IPS DF 4.7 (cell line): ENCODE measurements around the gene TRRAP.
"Not testable (repeated sequence)": the region's sequence is repeated elsewhere in the genome, so short reads cannot be mapped to it uniquely, and the experiment has no call there.

Experiments used
- DNase-seq: peaks from one replicate; pipeline ENCODE4 v3.0.0-alpha.2; 2013; ENCODE audit warnings: low spot score; ENCODE audit errors: extremely low read depth

TRRAP gene

DNA sequence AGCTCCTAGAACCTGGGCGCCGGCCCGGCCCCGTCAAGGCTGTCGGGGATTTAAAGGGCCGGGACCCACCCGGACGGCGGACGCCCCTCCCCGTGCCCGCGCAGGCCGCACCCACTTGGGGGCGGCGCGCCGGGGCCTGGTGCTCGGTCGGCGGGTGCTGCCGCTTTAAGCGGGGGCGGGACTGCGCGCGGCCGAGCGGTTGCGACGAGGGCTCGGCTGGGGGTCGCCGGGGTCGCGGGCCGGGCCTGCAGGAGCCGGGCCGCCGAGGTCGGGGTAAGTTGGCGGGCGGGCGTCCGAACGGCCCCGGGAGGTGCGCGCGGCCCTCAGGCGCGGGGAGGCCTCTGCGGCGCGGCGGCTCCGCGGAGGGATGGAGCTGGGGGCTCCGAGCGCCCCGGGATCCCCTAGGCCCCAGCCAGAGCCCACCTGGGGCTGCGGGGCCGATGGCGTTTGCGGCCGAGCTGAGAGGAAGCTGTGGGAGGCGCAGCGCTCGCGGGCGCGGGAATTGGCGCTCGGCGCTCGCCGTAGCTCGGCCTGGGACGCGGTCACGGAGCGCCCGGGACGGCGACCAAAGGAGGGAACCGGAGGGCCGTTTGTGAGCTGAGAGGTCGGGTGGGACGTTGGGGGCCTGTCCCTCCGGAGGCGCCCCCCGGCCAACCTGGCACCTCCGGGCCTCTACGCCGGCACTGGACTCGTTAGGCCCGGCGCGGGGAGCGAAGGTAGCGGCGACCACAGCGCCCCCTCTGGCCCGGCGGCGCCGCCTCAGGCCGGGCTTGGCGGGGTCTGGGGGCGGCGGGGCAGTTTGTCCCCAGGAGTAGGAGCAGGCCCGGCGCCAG, at the start of gene TRRAP:
TSS of gene TRRAP (plus strand) at position 168 of the 833 bp plus-strand sequence. CDS start 2,619 bp downstream, outside the sequence.
- no peak for DNase-seq

DNA sequence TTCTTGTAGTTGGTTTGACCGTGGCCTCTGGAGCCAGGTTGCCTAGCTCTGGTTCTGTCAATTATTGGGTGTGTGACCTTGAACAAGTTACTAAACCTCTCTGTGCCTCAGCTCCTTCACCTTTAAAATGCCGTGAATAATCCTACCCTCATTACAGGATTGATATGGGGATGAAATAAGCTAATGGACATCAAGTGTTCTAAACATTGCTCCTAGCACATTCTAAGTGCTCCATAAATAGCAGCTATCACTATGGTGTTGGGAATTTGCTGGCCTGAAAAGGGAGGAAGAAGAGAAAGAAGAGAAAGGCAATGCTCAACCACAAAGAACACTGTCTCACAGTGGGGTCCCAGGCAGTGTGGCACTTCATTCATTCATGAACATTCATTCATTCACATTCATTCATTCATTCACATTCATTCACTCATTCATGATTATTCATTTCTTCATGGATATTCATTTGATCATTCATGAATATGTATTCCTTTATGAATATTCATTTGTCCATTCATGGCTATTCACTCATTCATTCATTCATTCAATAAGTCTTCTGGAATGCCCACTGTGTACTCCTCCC, 47.3 kb upstream of the TRRAP start:
- no peak for DNase-seq

DNA sequence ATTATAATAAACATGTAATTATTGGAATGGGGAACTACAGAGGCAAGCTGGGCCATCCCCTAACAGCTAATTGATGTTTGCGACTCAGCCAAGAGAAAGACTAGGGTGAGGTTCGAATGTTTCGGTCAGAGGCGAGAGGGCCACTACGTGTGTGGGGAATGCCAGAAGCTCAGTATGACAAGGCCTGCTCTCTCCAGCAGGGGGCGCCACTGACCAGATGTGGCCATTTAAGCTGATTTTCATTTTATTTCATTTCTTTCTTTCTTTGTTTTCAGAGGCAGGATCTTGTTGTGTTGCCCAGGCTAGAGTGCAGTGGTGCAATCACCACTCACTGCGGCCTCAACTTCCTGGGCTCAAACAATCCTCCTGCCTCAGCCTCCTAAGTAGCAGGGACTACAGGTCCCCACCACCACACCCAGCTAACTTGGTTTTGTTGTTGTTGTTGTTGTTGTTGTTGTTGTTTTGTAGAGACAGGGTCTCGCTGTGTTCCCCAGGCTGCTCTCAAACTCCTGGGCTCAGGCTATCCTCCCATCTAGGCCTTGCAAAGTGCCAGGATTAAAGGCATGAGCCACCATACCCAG, 46.6 kb upstream of the TRRAP start:
- no peak for DNase-seq

DNA sequence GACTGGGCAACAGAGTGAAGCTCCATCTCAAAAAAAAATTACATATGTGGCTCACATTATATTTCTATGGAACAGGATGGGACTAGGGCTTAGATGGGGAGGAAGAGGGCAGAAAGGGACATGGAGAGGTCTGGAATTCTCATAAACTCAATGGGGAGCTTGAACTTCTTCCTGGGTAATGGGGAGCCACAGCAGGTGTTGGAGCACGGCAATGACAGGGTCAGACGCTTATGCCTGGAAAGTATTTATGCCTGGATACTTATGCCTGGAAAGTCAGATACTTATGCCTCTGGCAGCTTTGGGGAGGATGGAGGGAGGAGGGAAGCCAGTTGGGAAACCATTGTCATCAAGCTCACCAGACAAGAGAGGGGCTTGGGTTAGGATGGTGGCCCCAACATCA, 45.3 kb upstream of the TRRAP start:
- no peak for DNase-seq

DNA sequence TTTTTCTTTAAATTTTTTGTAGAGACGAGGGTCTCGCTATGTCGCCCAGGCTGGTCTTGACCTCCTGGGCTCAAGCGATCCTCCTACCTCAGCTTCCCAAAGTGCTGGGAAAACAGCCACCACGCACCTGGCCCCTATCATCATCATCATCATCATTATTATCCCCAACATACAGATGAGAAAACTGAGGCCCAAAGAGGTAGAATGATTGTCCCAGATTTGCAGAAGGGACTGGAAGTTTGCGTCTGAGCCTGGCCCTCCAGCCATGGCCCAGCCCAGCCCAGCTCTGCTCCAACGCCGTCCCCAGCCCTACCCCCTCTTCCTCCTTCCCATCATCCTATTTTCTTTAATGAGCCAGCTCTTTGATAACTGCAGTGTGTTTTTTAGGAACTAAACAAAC, 43.4 kb upstream of the TRRAP start:
- no peak for DNase-seq

DNA sequence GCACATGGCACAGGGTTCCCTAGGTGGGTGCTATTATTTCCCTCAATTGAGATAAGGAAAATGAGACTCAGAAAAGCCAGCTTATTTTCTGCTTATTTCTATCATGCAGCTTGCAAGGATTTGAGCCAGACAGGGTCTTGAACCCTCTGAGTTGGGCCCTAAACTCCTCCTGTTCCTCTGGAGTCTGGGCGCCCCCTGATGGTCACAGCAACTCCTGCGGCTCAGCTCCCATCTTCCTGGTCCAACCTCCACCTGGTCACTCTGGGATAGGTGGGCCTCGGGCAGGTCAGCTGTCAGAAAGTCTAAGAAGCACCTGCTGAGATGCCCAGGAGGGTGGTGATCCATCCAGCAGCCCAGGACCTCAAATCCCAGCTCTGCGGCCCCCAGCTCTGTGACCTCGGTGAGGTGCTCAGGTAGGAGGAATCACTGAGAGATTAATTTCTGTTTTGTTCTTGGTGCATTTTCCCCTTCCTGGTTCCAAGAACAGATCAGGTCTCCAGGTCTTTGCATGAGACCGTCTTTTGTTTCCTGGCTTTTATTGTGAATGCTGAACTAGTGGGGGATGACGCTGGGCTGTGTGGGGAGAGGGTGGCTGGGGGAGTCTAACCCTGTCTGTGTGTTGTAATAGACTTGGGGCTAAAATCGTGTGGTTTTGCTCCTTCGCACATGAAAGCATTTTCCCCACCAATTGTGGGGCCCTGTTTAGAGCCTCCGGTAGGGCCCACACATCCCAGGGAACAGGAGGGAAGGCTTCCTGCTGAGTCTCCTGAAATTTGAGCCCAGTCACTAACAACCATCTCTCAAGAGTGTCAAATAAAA, 41.3 kb upstream of the TRRAP start:
- no peak for DNase-seq

DNA sequence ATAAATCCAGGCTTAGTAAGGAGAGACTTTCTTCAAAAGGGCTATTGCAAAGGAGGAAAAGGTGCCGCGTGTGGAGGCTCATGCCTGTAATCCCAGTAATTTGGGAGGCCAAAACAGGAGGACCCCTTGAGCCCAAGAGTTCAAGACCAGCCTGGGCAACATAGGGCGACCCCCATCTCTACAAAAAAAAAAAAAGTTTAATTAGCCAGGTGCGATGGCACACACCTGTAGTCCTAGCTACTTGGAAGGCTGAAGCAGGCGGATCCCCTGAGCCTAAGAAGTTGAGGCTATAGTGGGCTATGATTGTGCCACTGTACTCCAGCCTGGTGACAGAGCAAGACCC, 40.7 kb upstream of the TRRAP start:
- no peak for DNase-seq

DNA sequence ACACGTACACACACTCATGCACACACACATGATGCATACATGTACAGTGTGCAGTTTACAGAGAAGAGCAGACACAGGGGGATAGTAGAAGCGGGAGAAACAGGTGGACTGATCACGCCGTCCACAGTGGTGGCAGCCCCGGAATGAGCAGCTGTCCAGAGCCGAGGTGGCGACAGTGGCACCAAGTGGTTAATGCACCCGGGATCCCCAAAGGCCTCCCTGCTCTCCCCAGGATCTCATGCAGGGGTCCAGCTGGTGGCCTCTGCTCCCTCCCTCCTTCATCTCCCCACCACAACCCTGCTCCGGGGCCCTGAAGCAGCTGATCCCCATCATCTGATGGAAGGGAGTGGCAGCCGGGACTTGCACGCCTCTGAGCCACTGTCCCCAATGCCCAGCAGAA, 38.2 kb upstream of the TRRAP start:
- DNase-seq: no peak

DNA sequence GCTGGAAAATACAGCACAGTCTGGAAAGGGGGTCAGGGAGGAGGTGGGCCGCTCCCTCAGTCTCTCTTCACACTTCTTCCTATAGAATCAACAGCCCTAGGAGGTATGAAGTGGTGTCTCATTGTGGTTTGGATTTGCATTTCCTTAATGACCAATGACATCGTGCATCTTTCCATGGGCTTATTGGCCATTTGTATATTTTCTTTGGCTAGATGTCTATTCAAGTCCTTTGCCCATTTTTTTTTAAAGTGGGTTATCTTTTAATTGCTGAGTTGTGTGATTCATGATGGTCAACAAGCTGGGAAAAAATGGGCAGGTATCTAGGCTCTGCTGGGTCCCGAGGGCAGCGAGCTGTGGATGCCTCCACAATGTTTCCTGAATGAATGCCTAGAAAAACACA, 37.6 kb upstream of the TRRAP start:
- no peak for DNase-seq

DNA sequence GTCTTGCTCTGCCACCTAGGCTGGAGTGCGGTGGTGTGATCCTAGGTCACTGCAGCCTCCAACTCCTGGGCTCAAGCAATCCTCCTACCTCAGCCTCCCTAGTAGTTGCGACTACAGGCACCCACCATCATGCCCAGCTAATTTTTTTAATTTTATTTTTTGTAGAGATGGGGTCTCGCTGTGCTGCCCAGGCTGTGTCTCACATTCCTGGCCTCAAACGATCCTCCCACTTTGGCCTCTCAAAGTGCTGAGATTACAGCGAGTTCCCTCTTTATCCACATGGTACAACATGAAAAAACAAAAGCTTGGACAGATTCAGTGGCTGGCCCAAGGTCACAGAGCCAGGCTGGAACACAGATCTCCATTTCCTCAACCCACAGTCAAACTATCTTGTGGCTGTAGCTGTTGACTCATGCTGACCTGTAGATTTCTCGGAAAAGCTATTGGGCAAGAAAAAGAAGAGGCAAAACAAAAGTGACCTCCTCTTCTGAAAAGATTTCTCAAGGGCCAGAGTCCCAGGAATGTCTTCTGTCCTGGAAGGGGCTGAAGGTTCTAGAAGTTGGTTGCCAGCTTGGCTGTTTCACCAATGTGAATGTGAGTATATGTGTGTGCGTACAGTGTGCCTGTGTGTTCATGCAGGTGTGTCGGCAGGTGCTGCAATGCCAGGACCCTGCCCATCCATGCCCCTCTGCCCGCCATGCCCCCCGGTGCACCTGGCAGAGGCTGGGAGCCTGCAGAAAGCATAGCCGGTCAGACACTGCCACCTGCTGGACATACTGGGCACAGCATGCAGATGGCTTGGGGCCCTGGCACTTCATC, 36.9 kb upstream of the TRRAP start:
- DNase-seq: no peak

DNA sequence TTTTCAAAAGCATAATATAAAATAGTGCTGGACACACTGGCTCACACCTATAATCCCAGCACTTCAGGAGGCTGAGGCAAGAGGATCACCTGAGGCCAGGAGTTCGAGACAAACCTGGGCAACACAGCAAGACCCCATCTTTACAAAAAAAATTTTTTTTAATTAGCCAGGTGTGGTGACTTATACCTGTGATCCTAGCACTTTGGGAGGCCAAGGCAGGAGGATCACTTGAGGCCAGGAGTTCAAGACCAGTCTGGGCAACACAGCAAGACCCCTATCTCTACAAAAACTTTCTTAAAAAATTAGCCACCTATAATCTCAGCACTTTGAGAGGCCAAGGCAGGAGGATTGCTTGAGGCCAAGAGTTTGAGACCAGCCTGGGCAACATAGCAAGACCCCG, 35.8 kb upstream of the TRRAP start:
- not testable (repeated sequence) for DNase-seq

DNA sequence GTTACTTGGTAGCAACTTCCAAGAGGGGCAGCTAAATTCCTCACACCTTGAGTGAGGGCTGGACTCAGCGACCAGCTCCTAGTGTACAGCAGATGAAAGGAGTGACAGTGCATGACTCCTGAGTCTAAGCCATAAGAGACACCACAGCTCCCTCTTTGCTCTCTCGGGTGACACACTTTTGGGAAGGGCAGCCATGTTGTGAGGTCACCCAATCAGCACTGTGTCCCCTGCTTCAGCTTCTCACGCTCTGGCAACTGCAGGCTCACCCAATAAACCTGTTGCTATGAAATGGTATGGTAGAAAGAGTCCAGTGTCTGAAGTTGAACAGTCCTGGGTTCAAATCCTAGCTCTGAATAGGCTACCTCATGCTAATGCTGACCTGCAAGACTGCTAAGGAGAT, 29.4 kb upstream of the TRRAP start:
- DNase-seq: no peak

DNA sequence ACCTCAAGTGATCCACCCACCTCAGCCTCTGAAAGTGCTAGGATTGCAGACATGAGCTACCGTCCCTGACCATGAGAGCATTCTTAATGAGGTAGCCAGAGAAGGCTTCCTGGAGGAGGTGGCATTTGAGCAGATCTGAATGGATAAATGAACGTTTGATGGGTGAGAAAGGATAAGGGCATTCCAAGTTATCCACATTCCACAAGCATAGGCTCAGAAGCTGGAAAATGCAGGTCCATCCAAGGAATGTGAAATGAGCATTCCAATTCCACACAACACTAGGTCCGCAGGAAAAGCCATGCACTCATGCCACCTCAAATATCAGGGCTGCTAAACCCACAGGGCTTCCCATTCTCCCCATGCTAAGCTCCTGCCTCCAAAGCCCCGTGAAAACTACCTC, 25.5 kb upstream of the TRRAP start:
- no peak for DNase-seq

DNA sequence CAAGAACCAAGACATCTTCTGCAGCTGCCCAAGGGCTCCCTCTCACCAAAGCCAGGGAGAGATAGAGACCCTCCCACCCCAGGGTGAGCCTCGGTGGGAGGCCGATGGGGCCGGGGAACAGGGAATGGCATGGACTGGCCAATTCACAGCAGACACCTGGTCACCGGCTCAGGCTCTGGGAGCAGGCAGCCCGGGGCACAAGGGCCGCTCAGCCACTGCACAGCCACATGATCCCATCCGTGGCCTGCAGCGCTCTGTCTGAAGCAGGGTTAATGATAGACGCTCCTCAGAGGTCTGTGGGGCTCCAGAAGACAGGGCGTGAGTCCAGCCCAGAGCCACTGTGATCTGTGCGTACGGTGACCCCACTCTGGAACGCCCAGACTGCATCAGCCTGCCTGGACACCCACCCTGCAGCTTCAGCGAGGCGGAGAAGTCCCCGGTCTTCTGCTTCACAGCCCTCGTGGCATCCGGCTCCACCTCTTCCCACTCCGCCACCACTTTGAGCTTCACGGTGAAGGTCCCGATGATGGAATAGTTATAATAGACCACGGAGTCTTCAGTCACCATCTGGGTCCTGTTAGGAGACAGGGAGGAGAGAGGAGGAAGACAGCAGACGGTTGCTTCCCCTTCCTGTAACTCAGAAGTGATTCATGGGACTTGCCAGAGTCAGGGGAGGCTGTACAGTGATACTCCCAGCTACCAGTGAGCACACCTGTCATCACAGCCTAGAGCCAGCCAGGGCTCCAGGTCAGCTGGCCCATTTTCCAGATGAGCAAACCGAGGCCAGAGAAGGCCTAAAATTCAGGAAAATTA, 22.5 kb upstream of the TRRAP start:
- no peak for DNase-seq

DNA sequence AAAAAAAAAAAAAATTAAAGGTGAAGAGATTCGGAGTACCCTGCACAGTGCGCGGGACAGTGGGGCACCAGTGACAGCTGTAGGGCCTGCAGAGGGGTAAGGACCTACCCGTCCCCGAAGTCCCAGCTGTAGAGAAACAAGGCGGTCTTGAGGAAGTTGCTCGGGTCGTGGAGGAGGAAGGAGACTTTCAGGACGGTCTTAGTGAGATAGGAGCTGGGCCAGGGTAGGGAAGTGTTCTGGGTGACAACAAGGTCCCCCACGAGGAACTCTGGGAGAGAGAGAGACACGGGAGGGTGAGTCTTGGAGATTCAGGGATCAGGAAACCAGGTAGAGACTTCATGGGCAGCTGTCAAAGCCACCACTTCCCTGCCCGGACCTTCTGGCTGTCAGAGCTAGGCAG, 18.3 kb upstream of the TRRAP start:
- no peak for DNase-seq

DNA sequence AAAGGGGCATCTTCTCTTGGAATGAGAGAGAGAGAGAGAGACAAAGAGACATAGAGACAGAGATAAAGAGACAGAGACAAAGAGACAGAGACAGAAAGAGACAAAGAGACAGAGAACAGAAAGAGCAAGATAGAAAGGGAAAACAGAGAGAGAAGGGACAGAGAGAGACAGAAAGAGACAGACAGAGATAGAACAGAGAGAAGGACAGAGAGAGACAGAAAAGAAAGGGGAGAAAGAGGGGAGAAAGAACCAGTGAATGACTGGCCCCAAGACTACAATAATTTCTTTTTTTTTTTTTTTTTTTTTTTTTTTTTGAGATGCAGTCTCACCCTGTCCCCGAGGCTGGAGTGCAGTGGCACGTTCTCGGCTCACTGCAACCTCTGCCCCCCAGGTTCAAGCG, 16.1 kb upstream of the TRRAP start:
- no peak for DNase-seq

DNA sequence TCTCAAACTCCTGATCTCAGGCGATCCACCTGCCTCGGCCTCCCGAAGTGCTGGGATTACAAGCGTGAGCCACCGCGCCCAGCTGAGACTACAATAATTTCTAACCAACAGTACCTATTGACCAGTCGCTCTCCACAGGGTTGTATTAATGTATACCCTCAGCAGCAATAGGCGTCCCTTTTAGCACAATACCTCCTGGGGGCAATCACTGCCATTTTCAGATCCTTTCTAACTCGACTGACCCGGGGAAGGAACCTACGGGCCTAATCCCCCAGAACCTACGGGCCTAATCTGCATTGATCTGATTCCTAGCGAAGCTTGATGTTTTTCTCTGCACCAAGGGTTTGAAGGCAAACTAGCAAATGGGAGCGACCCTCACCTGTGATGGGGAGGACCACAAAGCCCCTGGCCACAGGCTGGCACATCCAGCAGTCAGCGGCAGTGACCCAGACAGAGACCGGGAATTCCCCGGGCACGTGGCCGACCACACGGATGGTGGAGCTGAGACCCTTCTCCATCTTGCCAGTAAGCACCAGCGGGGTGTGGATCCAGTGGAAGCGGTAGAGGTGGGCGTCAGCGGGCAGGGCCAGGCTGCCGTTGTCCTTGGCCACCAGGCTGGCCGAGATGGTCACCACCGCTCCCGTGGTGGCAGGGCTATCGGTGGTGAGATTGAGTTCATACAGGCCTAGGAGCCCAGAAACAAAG, 15.5 kb upstream of the TRRAP start:
- DNase-seq: no peak

DNA sequence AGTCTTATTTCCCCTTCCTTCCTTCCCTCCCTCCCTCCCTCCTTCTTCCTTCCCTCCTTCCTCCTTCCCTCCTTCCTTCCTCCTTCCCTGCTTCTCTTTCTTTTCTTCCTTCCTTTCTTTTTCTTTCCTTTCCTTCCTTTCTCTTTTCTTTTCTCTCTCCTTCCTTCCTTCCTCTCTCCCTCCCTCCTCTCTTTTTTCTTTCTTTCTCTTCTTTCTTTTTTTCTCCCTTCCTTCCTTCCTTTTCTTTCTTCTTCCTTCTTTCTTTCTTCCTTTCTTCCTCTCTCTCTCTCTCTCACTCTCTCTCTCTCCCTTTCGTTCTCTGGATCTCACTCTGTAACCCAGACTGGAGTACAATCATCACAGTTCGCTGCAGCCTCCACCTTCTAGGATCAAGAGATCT, 14.7 kb upstream of the TRRAP start:
- no peak for DNase-seq

DNA sequence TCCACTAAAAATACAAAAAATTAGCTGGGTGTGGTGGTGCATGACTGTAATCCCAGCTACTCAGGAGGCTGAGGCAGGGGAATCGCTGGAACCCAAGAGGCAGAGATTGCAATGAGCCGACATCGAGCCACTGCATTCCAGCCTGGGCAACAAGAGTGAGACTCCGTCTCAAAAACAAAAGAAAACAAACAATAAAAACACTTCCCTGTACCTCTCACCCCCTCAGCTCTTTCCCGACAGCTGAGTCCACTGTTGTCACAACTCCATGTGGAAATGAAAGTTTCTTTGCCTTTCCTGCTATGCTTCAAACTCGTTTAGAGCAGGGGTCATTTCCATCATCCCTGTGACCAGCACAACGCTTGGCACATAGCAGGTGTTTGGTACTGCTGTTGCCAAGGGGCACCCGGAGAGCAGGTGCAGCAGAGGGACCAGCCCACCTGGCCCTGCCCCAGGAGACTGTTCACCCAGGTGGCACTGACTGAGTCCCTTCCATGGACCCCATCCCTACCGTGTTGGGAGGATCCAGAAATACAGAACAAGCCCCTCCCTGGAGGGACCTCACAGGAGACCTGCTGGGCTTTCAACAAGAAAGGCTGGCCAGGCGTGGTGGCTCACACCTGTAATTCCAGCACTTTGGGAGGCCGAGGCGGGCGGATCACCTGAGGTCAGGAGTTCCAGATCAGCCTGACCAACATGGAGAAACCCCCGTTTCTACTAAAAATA, 13.4 kb upstream of the TRRAP start:
- no peak for DNase-seq
